Measurements from ENCODE around the gene C1QTNF4. TPM values are rescaled to one million over a fixed set of nuclear protein-coding genes. Genes with fewer than 3 reads are reported as not detected.

C1QTNF4 gene
- total and polyA plus RNA-seq, 2 of the 4 experiments (the other 2 are of a cell fraction) = 0.12 TPM; not detected in 1

DNA sequence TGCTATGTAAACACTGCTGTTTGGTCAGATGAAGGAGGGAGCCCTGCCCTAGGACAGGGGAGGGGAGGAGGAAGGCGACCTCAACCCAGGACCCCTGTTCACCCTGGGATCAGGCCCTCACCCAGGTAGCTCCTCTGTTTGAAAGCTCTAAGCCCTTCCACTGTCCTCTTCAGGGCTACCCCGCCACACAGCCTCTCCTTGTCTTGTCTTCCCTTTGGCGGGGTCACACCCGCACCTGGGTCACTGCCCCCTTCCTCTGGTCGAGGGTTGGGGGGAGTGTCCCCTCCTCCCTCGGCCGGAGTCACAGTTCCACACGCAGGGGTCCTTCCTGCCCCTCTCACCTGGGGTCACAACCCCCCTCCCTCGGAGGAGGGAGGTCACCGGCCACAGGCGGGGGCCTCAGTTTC lies 29.3 kb downstream of the C1QTNF4 start:
- no peak for TF ChIP-seq POLR2A (IDR thresholded peaks at IDR 0.05; ENCODE audit: low read depth, low read length)
- no peak for TF ChIP-seq RCOR1 (IDR thresholded peaks at IDR 0.05; ENCODE audit: insufficient replicate concordance, low read length)
- TF ChIP-seq, protein P1, sequence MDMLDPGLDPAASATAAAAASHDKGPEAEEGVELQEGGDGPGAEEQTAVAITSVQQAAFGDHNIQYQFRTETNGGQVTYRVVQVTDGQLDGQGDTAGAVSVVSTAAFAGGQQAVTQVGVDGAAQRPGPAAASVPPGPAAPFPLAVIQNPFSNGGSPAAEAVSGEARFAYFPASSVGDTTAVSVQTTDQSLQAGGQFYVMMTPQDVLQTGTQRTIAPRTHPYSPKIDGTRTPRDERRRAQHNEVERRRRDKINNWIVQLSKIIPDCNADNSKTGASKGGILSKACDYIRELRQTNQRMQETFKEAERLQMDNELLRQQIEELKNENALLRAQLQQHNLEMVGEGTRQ (IDR thresholded peaks at IDR 0.05; ENCODE audit: low read depth, low read length) = no peak
- TF ChIP-seq, protein P2, sequence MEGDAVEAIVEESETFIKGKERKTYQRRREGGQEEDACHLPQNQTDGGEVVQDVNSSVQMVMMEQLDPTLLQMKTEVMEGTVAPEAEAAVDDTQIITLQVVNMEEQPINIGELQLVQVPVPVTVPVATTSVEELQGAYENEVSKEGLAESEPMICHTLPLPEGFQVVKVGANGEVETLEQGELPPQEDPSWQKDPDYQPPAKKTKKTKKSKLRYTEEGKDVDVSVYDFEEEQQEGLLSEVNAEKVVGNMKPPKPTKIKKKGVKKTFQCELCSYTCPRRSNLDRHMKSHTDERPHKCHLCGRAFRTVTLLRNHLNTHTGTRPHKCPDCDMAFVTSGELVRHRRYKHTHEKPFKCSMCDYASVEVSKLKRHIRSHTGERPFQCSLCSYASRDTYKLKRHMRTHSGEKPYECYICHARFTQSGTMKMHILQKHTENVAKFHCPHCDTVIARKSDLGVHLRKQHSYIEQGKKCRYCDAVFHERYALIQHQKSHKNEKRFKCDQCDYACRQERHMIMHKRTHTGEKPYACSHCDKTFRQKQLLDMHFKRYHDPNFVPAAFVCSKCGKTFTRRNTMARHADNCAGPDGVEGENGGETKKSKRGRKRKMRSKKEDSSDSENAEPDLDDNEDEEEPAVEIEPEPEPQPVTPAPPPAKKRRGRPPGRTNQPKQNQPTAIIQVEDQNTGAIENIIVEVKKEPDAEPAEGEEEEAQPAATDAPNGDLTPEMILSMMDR (conservative IDR thresholded peaks at IDR 0.05; ENCODE audit: low read depth, low read length) = no peak
- no peak for TF ChIP-seq RFX5 (IDR thresholded peaks at IDR 0.05; ENCODE audit: low read depth, low read length)
- TF ChIP-seq NFE2L2 (IDR thresholded peaks at IDR 0.05; ENCODE audit: low read depth, low read length) = no peak
- TF ChIP-seq SMC3 (IDR thresholded peaks at IDR 0.05; ENCODE audit: low read depth, low read length) = no peak
- no peak for TF ChIP-seq MXI1 (IDR thresholded peaks at IDR 0.05; ENCODE audit: borderline replicate concordance, low read depth, low read length)
- TF ChIP-seq CEBPB (IDR thresholded peaks at IDR 0.05; ENCODE audit: low read depth, low read length) = no peak
- TF ChIP-seq, protein P3, sequence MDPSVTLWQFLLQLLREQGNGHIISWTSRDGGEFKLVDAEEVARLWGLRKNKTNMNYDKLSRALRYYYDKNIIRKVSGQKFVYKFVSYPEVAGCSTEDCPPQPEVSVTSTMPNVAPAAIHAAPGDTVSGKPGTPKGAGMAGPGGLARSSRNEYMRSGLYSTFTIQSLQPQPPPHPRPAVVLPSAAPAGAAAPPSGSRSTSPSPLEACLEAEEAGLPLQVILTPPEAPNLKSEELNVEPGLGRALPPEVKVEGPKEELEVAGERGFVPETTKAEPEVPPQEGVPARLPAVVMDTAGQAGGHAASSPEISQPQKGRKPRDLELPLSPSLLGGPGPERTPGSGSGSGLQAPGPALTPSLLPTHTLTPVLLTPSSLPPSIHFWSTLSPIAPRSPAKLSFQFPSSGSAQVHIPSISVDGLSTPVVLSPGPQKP (IDR thresholded peaks at IDR 0.05; ENCODE audit: borderline replicate concordance, low read depth, low read length) = no peak
- Histone ChIP-seq H3K9me1 (ENCODE audit: insufficient read depth, low read length) (peaks cover 3% of the 10 kb centered on the region; the same call in 1 of the 2 replicates), H2AFZ (replicated peaks; ENCODE audit: low read length, poor library complexity) (peak overlapping the region; percentile 99), H2AK9ac (replicated peaks; ENCODE audit: low read depth, low read length, poor library complexity) (peak overlapping the region; percentile 98), H3K27ac (ENCODE audit: insufficient read depth, low read length) (peak overlapping the region; percentile 65), H2BK15ac (ENCODE audit: low read depth, low read length) (peak overlapping the region; percentile 57; the same call in 1 of the 3 replicates), H2BK20ac (ENCODE audit: low read depth, low read length) (no peak overlapping the region), H2BK120ac (ENCODE audit: low read depth, low read length) (peak overlapping the region; percentile 45; the same call in 1 of the 2 replicates), H4K20me1 (ENCODE audit: insufficient read depth, low read length) (no peaks in the 10 kb centered on the region), H3K56ac (ENCODE audit: extremely low read depth, insufficient read depth, low read length) (no peak overlapping the region; the same call in 1 of the 2 replicates), H4K5ac (ENCODE audit: low read depth, low read length) (peak overlapping the region; percentile 94), H4K8ac (ENCODE audit: low read depth in 2 of 2, low read length in 2 of 2) (peak overlapping the region; percentile 59 to 100), H3K9ac (ENCODE audit: low read depth, low read length) (peak overlapping the region; percentile 80), H3K14ac (replicated peaks; ENCODE audit: low read depth, low read length) (peak overlapping the region; percentile 92), H3K4ac (ENCODE audit: low read depth, low read length) (peak overlapping the region; percentile 87), H3K9me3 (ENCODE audit: control insufficient read depth, insufficient read depth, low read length) (no peaks in the 10 kb centered on the region), H3K27me3 (ENCODE audit: control insufficient read depth, insufficient read depth, low read length) (no peaks in the 10 kb centered on the region), H3K79me1 (ENCODE audit: low read depth in 1 of 2, low read length in 2 of 2) (peaks cover 24 to 44% of the 10 kb centered on the region in 2 experiments), H3K23ac (ENCODE audit: low read depth, low read length) (peak overlapping the region; percentile 53; the same call in 1 of the 2 replicates), H3K4me2 (ENCODE audit: low read depth, low read length) (peak overlapping the region; percentile 90), H3K4me3 (ENCODE audit: insufficient read depth, low read depth, low read length) (peak overlapping the region; percentile 95), H3K4me1 (ENCODE audit: control insufficient read depth, insufficient read depth, low read length) (peaks cover 4% of the 10 kb centered on the region), H2AK5ac (ENCODE audit: low read depth, low read length) (peak overlapping the region; percentile 37), H3K36me3 (ENCODE audit: control insufficient read depth, insufficient read depth, low read length) (peaks cover 9% of the 10 kb centered on the region), H4K91ac (ENCODE audit: insufficient read depth, low read depth, low read length) (peak overlapping the region; percentile 75), H2BK5ac (ENCODE audit: low read depth, low read length, poor library complexity, severe bottlenecking) (peak overlapping the region; percentile 4), H3K18ac (ENCODE audit: low read depth, low read length) (peak overlapping the region; percentile 46; the same call in 1 of the 2 replicates)
- CTCF ChIA-PET = interaction anchor here (0.8 kb wide), 1 partner anchor 52 kb away, joined by 3 read pairs; no protein-coding TSS in a partner anchor
- no CpG with 5 or more reads among the region's 11 CpGs for WGBS, 2 experiments (ENCODE audit: extremely low coverage in 2 of 2, insufficient read length in 1 of 2)
- in situ Hi-C loops (cut with MboI; ENCODE audit: low sequenced_read_pairs) = no loop called here
- intact Hi-C loops (cut with micrococcal nuclease) = no loop called here
- no peak for DNase-seq
- POLR2A ChIA-PET (ENCODE audit: unreplicated experiment) = interaction anchor here (0.6 to 1.1 kb wide), 2 partner anchors 13 to 32 kb away, joined by 3 to 4 read pairs; no protein-coding TSS in a partner anchor
- BruUV-seq (replicated peaks) = TSS peak; percentile 25
- ATAC-seq (ENCODE audit: low read depth) = no peak
- dilution Hi-C loops (cut with HindIII; ENCODE audit: low sequenced_read_pairs, unreplicated experiment) = no loop called here
